PC-3 (cell line): Measurements from ENCODE around the gene PRSS58. TPM values are rescaled to one million over a fixed set of nuclear protein-coding genes. Genes with fewer than 3 reads are reported as not detected.

Source experiments
- ATAC-seq: fragments of 200-7000 bp; cut with Tn5 transposase; 2 replicates; pipeline ENCODE4 v1.9.1; 2020; ENCODE audit warnings: mild to moderate bottlenecking, moderate library complexity
- Bru-seq: library from RNA; stranded (reverse); fragments of 400-500 nt; gene quantifications from one replicate; lab custom pipeline; 2021; lab: Mats Ljungman, UMichigan
- BruChase-seq, 2 experiments: library from RNA; stranded (reverse); fragments of 400-500 nt; gene quantifications; one replicate each; lab custom pipeline; 2021; lab: Mats Ljungman, UMichigan
- BruUV-seq: library from RNA; stranded (reverse); fragments of 400-500 nt; replicated peaks from 2 replicates; lab custom pipeline; 2021; lab: Mats Ljungman, UMichigan
- CTCF ChIA-PET: fragments of 300-600 bp; sonication (Branson Sonifier 250); formaldehyde crosslinking; loops from one replicate; lab custom pipeline; 2022; ENCODE audit warnings: antibody characterized with exemption; lab: Charles Lee
- POLR2A ChIA-PET: fragments of 300-600 bp; sonication (Branson Sonifier 250); formaldehyde crosslinking; loops from one replicate; lab custom pipeline; 2022; ENCODE audit warnings: antibody characterized with exemption; ENCODE audit not compliant: unreplicated experiment; lab: Charles Lee
- DNase-seq: peaks from one replicate; pipeline ENCODE4 v3.0.0-alpha.2; 2015
- H2AFZ ChIP-seq: fragments of 300-600 bp; sonication (generic); 2 replicates; pipeline ENCODE4 v1.6.0; 2016; ENCODE audit warnings: antibody characterized with exemption, low read length
- H3F3A ChIP-seq: fragments of 300-600 bp; sonication (generic); one replicate; pipeline ENCODE4 v1.6.0; 2017; ENCODE audit warnings: antibody characterized with exemption, low read length, control low read depth, mild to moderate bottlenecking; ENCODE audit not compliant: unreplicated experiment
- H3K27ac ChIP-seq: fragments of 300-600 bp; sonication (generic); 2 replicates; pipeline ENCODE4 v1.5.1; 2016; ENCODE audit warnings: mild to moderate bottlenecking, low read length
- H3K27me3 ChIP-seq: fragments of 300-600 bp; sonication (generic); 2 replicates; pipeline ENCODE4 v1.6.1; 2016; ENCODE audit warnings: low read length, mixed read lengths
- H3K36me3 ChIP-seq: fragments of 300-600 bp; sonication (generic); 2 replicates; pipeline ENCODE4 v1.6.1; 2016; ENCODE audit warnings: low read depth, mixed run types, low read length, mixed read lengths
- H3K4me1 ChIP-seq: fragments of 300-600 bp; sonication (generic); 2 replicates; pipeline ENCODE4 v1.5.1; 2016; ENCODE audit warnings: low read length; ENCODE audit not compliant: insufficient read depth
- H3K4me2 ChIP-seq: fragments of 300-600 bp; sonication (generic); 2 replicates; pipeline ENCODE4 v1.6.0; 2016; ENCODE audit warnings: low read length
- H3K4me3 ChIP-seq: fragments of 300-600 bp; sonication (generic); 2 replicates; pipeline ENCODE4 v1.5.1; 2016; ENCODE audit warnings: mild to moderate bottlenecking, low read length, mixed read lengths
- H3K79me2 ChIP-seq: fragments of 300-600 bp; sonication (generic); 2 replicates; pipeline ENCODE4 v1.6.1; 2017; ENCODE audit warnings: low read length, mixed read lengths
- H3K9ac ChIP-seq: fragments of 300-600 bp; sonication (generic); 2 replicates; pipeline ENCODE4 v1.6.0; 2016; ENCODE audit warnings: mild to moderate bottlenecking, low read length
- H3K9me2 ChIP-seq: fragments of 300-600 bp; sonication (generic); replicated peaks from 2 replicates; pipeline ENCODE4 v1.6.1; 2016; ENCODE audit warnings: mixed run types, low read length, mixed read lengths
- H3K9me3 ChIP-seq: fragments of 300-600 bp; sonication (generic); 2 replicates; pipeline ENCODE4 v1.6.1; 2016; ENCODE audit warnings: low read length, mixed read lengths
- H4K20me1 ChIP-seq: fragments of 300-600 bp; sonication (generic); 2 replicates; pipeline ENCODE4 v1.6.1; 2016; ENCODE audit warnings: low read length, mixed read lengths
- CTCF ChIP-seq: fragments of 300-600 bp; sonication (generic); conservative IDR thresholded peaks from 2 replicates; pipeline ENCODE4 v1.5.1; 2017; ENCODE audit warnings: antibody characterized with exemption, low read depth, mild to moderate bottlenecking, low read length
- EZH2 ChIP-seq: fragments of 300-600 bp; sonication (generic); IDR thresholded peaks from one replicate; pipeline ENCODE4 v1.6.1; 2017; ENCODE audit warnings: antibody characterized with exemption, mild to moderate bottlenecking, low read length; ENCODE audit not compliant: unreplicated experiment
- EZH2phosphoT487 ChIP-seq: fragments of 300-600 bp; sonication (generic); IDR thresholded peaks from 2 replicates; pipeline ENCODE4 v1.6.1; 2018; ENCODE audit warnings: mild to moderate bottlenecking, antibody characterized with exemption, low read length, borderline replicate concordance
- intact Hi-C: fragments of 100-400 bp; cut with micrococcal nuclease; formaldehyde crosslinking; loops from 2 replicates; pipeline ENCODE4 v1.9.0; 2023
- long read RNA-seq: library from polyadenylated mRNA; unstranded; transcript quantifications from one replicate; pipeline ENCODE4 v2.0.0, GENCODE V29; 2021; ENCODE audit not compliant: unreplicated experiment
- total RNA-seq: library from RNA; depleted of rRNA; stranded (reverse); fragments of >200 nt; gene quantifications from 2 replicates; pipeline ENCODE4 v1.2.3, GENCODE V29; 2014; rRNA removed

The PRSS58 gene
- total RNA-seq = not detected in 2 replicates
- not detected for Bru-seq, nascent RNA
- BruChase-seq, experiment 1, labeled RNA remaining after a 6-hour chase = not detected
- BruChase-seq, experiment 2, labeled RNA remaining after a 2-hour chase = not detected
- long read RNA-seq = 0 reads

- Histone ChIP-seq H3K9ac (no peak within 1 kb of the TSS), H3K4me1 (no peaks in the 10 kb centered on the region), H3K4me2 (no peak within 1 kb of the TSS), H3K79me2 (no peaks in the 10 kb centered on the region), H4K20me1 (no peaks in the 10 kb centered on the region), H3F3A (no peaks in the 10 kb centered on the region), H3K36me3 (no peaks in the 10 kb centered on the region), H3K9me3 (no peaks in the 10 kb centered on the region), H3K4me3 (no peak within 1 kb of the TSS), H2AFZ (no peak within 1 kb of the TSS), H3K9me2 (no peaks in the 10 kb centered on the region), H3K27ac (no peak within 1 kb of the TSS), H3K27me3 (peaks cover 26% of the 10 kb centered on the region)
- BruUV-seq = no TSS peak
- TF ChIP-seq EZH2 (no peak), EZH2phosphoT487 (no peak), CTCF (no peak)
- POLR2A ChIA-PET = no interaction called here
- CTCF ChIA-PET = no interaction called here
- no peak for DNase-seq
- intact Hi-C loops = no loop called here
- no peak for ATAC-seq
These were observed at the start of gene PRSS58 for GRCh38 chr7:142257958-142258357. TSS of gene PRSS58 (minus strand) at chr7:142258058. CDS start at chr7:142257707, 351 bp downstream.

- Histone ChIP-seq H3K9me2 (no peaks in the 10 kb centered on the region), H3K9me3 (no peaks in the 10 kb centered on the region), H2AFZ (no peak overlapping the region), H3K4me3 (no peak overlapping the region), H3K27ac (no peak overlapping the region), H3K27me3 (peaks cover 89% of the 10 kb centered on the region), H3F3A (no peaks in the 10 kb centered on the region), H3K4me2 (no peak overlapping the region), H3K36me3 (no peaks in the 10 kb centered on the region), H3K9ac (no peak overlapping the region), H4K20me1 (no peaks in the 10 kb centered on the region), H3K4me1 (no peaks in the 10 kb centered on the region), H3K79me2 (no peaks in the 10 kb centered on the region)
- TF ChIP-seq CTCF (no peak), EZH2phosphoT487 (no peak), EZH2 (no peak)
- CTCF ChIA-PET = no interaction called here
- DNase-seq (no peak), ATAC-seq (no peak)
- no TSS peak for BruUV-seq
- POLR2A ChIA-PET = no interaction called here
- intact Hi-C loops = no loop called here
These were observed 49.5 kb upstream of the PRSS58 start for GRCh38 chr7:142307246-142307900.

GRCh38 chr7:142303650-142304049 is 45.8 kb upstream of the PRSS58 start:
- Histone ChIP-seq H3K4me2 (no peak overlapping the region), H3K9me2 (no peaks in the 10 kb centered on the region), H3K9ac (no peak overlapping the region), H3K36me3 (no peaks in the 10 kb centered on the region), H2AFZ (no peak overlapping the region), H3K9me3 (no peaks in the 10 kb centered on the region), H3K27ac (no peak overlapping the region), H3K4me1 (no peaks in the 10 kb centered on the region), H3K27me3 (peaks cover 74% of the 10 kb centered on the region), H4K20me1 (no peaks in the 10 kb centered on the region), H3K4me3 (no peak overlapping the region), H3F3A (no peaks in the 10 kb centered on the region), H3K79me2 (no peaks in the 10 kb centered on the region)
- TF ChIP-seq EZH2 (no peak), CTCF (peak; percentile 46)
- intact Hi-C loops = no loop called here
- BruUV-seq = no TSS peak
- ChIA-PET POLR2A (no interaction called here), CTCF (no interaction called here)
- DNase-seq (peak; percentile 37), ATAC-seq (0 out of 2 replicates have a peak, but pooled peaks have one; percentile 51)
